WTC11 (cell line): ENCODE results near the gene IRS1. TPM values are rescaled to one million over a fixed set of nuclear protein-coding genes. Genes with fewer than 3 reads are reported as not detected.

ENCODE experiments used
- ATAC-seq: fragments of 200-7000 bp; cut with Tn5 transposase; 2 replicates; pipeline ENCODE4 v1.10.0; 2021; ENCODE audit warnings: mild to moderate bottlenecking, moderate library complexity
- CTCF ChIA-PET: fragments of 300-600 bp; sonication (Branson Sonifier 250); formaldehyde crosslinking; loops from one replicate; lab custom pipeline; 2021; ENCODE audit warnings: antibody characterized with exemption; lab: Charles Lee
- POLR2A ChIA-PET: fragments of 350-600 bp; sonication (Branson Sonifier 250); formaldehyde crosslinking; loops from one replicate; lab custom pipeline; 2021; ENCODE audit warnings: antibody characterized with exemption; lab: Charles Lee
- DNase-seq: peaks from one replicate; pipeline ENCODE4 v3.0.0; 2021; ENCODE audit warnings: low spot score
- H3K27ac Mint-ChIP-seq: 2 replicates; pipeline ENCODE4 v1.8.0; 2021; ENCODE audit warnings: mixed read lengths
- H3K27me3 Mint-ChIP-seq: 2 replicates; pipeline ENCODE4 v1.8.0; 2021; ENCODE audit warnings: low read depth, mild to moderate bottlenecking, moderate library complexity, mixed read lengths
- H3K36me3 Mint-ChIP-seq: 2 replicates; pipeline ENCODE4 v1.8.0; 2021; ENCODE audit warnings: mixed read lengths
- H3K4me1 Mint-ChIP-seq: 2 replicates; pipeline ENCODE4 v1.8.0; 2022; ENCODE audit warnings: mixed read lengths
- H3K4me3 Mint-ChIP-seq: 2 replicates; pipeline ENCODE4 v1.8.0; 2021; ENCODE audit warnings: mild to moderate bottlenecking, moderate library complexity, mixed read lengths
- H3K9me3 Mint-ChIP-seq: 2 replicates; pipeline ENCODE4 v1.8.0; 2021; ENCODE audit warnings: mixed read lengths
- ATF1 ChIP-seq: sonication (generic); formaldehyde crosslinking; IDR thresholded peaks from 2 replicates; pipeline ENCODE4 v1.8.1; 2023; ENCODE audit warnings: mild to moderate bottlenecking, moderate library complexity, missing genetic modification reagents
- CBFB ChIP-seq: sonication (generic); formaldehyde crosslinking; IDR thresholded peaks from 2 replicates; pipeline ENCODE4 v1.8.1; 2022; ENCODE audit warnings: mild to moderate bottlenecking, low read depth, missing genetic modification reagents
- MXD4 ChIP-seq: fragments of 250-450 bp; sonication (Bioruptor Pico); IDR thresholded peaks from 2 replicates; pipeline ENCODE4 v1.8.0; 2021; ENCODE audit warnings: mild to moderate bottlenecking, moderate library complexity, borderline replicate concordance
- NFATC4 ChIP-seq: fragments of 250-450 bp; sonication (Bioruptor Pico); IDR thresholded peaks from 2 replicates; pipeline ENCODE4 v1.9.0; 2021; ENCODE audit warnings: mild to moderate bottlenecking
- OVOL2 ChIP-seq: fragments of 250-450 bp; sonication (Bioruptor Pico); IDR thresholded peaks from 2 replicates; pipeline ENCODE4 v1.9.0; 2021; ENCODE audit warnings: mild to moderate bottlenecking, borderline replicate concordance
- RELA ChIP-seq: sonication (generic); formaldehyde crosslinking; IDR thresholded peaks from 2 replicates; pipeline ENCODE4 v1.8.1; 2022; ENCODE audit warnings: missing genetic modification reagents, mild to moderate bottlenecking, borderline replicate concordance
- SOX15 ChIP-seq: fragments of 250-450 bp; sonication (Bioruptor Pico); IDR thresholded peaks from 2 replicates; pipeline ENCODE4 v1.9.0; 2021; ENCODE audit warnings: mild to moderate bottlenecking
- TCF7 ChIP-seq: sonication (generic); formaldehyde crosslinking; IDR thresholded peaks from 2 replicates; pipeline ENCODE4 v1.8.0; 2022; ENCODE audit warnings: mild to moderate bottlenecking, low read depth, missing genetic modification reagents, moderate library complexity
- TP53 ChIP-seq: sonication (generic); formaldehyde crosslinking; IDR thresholded peaks from 2 replicates; pipeline ENCODE4 v1.8.1; 2023; ENCODE audit warnings: mild to moderate bottlenecking, missing genetic modification reagents
- ZNF138 ChIP-seq: sonication (generic); formaldehyde crosslinking; conservative IDR thresholded peaks from 2 replicates; pipeline ENCODE4 v1.8.1; 2022; ENCODE audit warnings: mild to moderate bottlenecking, moderate library complexity, missing genetic modification reagents
- ZNF423 ChIP-seq: fragments of 250-450 bp; sonication (Bioruptor Pico); IDR thresholded peaks from 2 replicates; pipeline ENCODE4 v2.1.2; 2022; ENCODE audit warnings: mild to moderate bottlenecking, moderate library complexity
- ZNF671 ChIP-seq: fragments of 250-450 bp; sonication (Bioruptor Pico); IDR thresholded peaks from 2 replicates; pipeline ENCODE4 v1.8.0; 2021; ENCODE audit warnings: mild to moderate bottlenecking
- total RNA-seq: library from RNA; stranded (reverse); gene quantifications from 3 replicates; pipeline ENCODE4 v1.2.3, GENCODE V29; 2021
- TF ChIP-seq, protein P1 (sequence below): fragments of 250-450 bp; sonication (Bioruptor Pico); IDR thresholded peaks from 2 replicates; pipeline ENCODE4 v2.1.2; 2022; ENCODE audit warnings: mild to moderate bottlenecking, moderate library complexity
- TF ChIP-seq, protein P2 (sequence below): sonication (generic); formaldehyde crosslinking; IDR thresholded peaks from 2 replicates; pipeline ENCODE4 v1.8.1; 2022; ENCODE audit warnings: low read depth, missing genetic modification reagents, borderline replicate concordance
- TF ChIP-seq, protein P3 (sequence below): sonication (generic); formaldehyde crosslinking; IDR thresholded peaks from 2 replicates; pipeline ENCODE4 v1.8.1; 2023; ENCODE audit warnings: mild to moderate bottlenecking, missing genetic modification reagents
- TF ChIP-seq, protein P4 (sequence below): sonication (generic); formaldehyde crosslinking; conservative IDR thresholded peaks from 2 replicates; pipeline ENCODE4 v1.8.1; 2023; ENCODE audit warnings: mild to moderate bottlenecking, low read depth, missing genetic modification reagents, moderate library complexity
- TF ChIP-seq, protein P5 (sequence below): sonication (generic); formaldehyde crosslinking; IDR thresholded peaks from 2 replicates; pipeline ENCODE4 v1.8.0; 2023; ENCODE audit warnings: mild to moderate bottlenecking, missing genetic modification reagents
- TF ChIP-seq, protein P6 (sequence below): sonication (generic); formaldehyde crosslinking; IDR thresholded peaks from 2 replicates; pipeline ENCODE4 v1.8.1; 2023; ENCODE audit warnings: mild to moderate bottlenecking, missing genetic modification reagents, moderate library complexity
- TF ChIP-seq, protein P7 (sequence below): sonication (generic); formaldehyde crosslinking; IDR thresholded peaks from 2 replicates; pipeline ENCODE4 v1.8.0; 2022; ENCODE audit warnings: mild to moderate bottlenecking, missing genetic modification reagents
- TF ChIP-seq, protein P8 (sequence below): sonication (generic); formaldehyde crosslinking; IDR thresholded peaks from 2 replicates; pipeline ENCODE4 v1.8.0; 2022; ENCODE audit warnings: missing genetic modification reagents

The IRS1 gene
- total RNA-seq, 1 experiment from 2014 or later = 22.9 TPM

DNA sequence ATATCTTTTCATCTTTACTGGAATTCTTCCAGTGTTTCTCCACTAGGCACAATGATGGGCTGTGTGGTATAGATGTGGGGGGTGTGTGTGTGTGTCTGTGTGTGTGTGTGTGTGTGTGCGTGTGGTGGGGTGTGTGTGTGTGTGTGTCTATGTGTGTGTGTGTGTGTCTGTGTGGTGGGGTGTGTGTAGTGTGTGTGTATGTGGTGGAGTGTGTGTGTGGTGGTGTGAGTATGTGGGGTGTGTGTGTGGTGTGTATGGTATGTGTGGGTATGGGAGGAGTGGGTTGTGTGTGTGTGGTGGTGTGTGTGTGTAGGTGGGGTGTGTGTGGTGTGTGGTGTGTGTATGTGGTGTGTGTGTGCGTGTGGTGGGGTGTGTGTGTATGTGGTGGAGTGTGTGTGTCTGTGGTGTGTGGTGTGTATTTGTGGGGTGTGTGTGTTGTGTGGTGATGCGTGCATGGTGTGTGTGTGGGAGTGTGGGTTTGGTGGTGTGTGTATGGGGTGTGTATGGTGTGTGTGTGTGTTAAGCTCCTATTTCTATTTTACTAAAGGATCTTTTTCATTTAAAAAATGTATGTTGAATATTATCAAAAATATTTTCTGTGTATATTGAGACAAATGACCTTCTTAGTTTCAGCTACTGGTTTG lies 84.2 kb downstream of the IRS1 start (continued):
- TF ChIP-seq, protein P1, sequence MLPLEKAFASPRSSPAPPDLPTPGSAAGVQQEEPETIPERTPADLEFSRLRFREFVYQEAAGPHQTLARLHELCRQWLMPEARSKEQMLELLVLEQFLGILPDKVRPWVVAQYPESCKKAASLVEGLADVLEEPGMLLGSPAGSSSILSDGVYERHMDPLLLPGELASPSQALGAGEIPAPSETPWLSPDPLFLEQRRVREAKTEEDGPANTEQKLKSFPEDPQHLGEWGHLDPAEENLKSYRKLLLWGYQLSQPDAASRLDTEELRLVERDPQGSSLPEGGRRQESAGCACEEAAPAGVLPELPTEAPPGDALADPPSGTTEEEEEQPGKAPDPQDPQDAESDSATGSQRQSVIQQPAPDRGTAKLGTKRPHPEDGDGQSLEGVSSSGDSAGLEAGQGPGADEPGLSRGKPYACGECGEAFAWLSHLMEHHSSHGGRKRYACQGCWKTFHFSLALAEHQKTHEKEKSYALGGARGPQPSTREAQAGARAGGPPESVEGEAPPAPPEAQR (CRISPR knock-in tag) = no peak
- TF ChIP-seq ATF1 = no peak
- TF ChIP-seq TP53 (CRISPR knock-in tag) = no peak
- TF ChIP-seq, protein P2, sequence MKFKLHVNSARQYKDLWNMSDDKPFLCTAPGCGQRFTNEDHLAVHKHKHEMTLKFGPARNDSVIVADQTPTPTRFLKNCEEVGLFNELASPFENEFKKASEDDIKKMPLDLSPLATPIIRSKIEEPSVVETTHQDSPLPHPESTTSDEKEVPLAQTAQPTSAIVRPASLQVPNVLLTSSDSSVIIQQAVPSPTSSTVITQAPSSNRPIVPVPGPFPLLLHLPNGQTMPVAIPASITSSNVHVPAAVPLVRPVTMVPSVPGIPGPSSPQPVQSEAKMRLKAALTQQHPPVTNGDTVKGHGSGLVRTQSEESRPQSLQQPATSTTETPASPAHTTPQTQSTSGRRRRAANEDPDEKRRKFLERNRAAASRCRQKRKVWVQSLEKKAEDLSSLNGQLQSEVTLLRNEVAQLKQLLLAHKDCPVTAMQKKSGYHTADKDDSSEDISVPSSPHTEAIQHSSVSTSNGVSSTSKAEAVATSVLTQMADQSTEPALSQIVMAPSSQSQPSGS (CRISPR knock-in tag) = no peak
- no peak for TF ChIP-seq RELA (CRISPR knock-in tag)
- TF ChIP-seq, protein P3, sequence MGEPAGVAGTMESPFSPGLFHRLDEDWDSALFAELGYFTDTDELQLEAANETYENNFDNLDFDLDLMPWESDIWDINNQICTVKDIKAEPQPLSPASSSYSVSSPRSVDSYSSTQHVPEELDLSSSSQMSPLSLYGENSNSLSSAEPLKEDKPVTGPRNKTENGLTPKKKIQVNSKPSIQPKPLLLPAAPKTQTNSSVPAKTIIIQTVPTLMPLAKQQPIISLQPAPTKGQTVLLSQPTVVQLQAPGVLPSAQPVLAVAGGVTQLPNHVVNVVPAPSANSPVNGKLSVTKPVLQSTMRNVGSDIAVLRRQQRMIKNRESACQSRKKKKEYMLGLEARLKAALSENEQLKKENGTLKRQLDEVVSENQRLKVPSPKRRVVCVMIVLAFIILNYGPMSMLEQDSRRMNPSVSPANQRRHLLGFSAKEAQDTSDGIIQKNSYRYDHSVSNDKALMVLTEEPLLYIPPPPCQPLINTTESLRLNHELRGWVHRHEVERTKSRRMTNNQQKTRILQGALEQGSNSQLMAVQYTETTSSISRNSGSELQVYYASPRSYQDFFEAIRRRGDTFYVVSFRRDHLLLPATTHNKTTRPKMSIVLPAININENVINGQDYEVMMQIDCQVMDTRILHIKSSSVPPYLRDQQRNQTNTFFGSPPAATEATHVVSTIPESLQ (CRISPR knock-in tag) = no peak
- TF ChIP-seq, protein P4, sequence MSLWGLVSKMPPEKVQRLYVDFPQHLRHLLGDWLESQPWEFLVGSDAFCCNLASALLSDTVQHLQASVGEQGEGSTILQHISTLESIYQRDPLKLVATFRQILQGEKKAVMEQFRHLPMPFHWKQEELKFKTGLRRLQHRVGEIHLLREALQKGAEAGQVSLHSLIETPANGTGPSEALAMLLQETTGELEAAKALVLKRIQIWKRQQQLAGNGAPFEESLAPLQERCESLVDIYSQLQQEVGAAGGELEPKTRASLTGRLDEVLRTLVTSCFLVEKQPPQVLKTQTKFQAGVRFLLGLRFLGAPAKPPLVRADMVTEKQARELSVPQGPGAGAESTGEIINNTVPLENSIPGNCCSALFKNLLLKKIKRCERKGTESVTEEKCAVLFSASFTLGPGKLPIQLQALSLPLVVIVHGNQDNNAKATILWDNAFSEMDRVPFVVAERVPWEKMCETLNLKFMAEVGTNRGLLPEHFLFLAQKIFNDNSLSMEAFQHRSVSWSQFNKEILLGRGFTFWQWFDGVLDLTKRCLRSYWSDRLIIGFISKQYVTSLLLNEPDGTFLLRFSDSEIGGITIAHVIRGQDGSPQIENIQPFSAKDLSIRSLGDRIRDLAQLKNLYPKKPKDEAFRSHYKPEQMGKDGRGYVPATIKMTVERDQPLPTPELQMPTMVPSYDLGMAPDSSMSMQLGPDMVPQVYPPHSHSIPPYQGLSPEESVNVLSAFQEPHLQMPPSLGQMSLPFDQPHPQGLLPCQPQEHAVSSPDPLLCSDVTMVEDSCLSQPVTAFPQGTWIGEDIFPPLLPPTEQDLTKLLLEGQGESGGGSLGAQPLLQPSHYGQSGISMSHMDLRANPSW (CRISPR knock-in tag) = no peak

DNA sequence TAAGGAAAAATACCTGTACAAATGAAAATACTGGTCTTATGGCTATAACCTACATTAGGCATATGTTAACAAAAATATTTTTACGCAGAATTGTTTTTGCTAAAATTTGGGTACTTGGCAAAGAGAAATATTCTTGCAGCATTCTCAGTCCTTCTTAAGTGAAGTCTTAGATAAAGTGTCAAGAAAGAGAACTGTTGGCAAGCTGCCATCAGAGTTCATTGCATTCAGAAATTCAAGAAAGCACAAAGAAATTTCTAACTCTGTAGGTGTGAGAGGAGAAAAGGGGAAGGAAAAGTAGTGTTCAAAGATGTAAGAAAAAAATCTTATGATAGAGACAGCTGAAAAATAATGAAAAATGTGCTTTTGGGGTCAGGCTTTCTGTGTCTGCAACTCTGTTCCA lies 86.7 kb downstream of the IRS1 start:
- CTCF ChIA-PET = no interaction called here
- Mint-ChIP-seq H3K4me3 (no peak overlapping the region), H3K27ac (no peak overlapping the region), H3K36me3 (no peaks in the 10 kb centered on the region), H3K4me1 (no peaks in the 10 kb centered on the region), H3K27me3 (no peaks in the 10 kb centered on the region), H3K9me3 (no peaks in the 10 kb centered on the region)
- DNase-seq = no peak
- ATAC-seq = no peak
- POLR2A ChIA-PET = no interaction called here
- TF ChIP-seq ZNF423 (CRISPR knock-in tag) (no peak), SOX15 (no peak), ZNF671 (CRISPR knock-in tag) (no peak), CBFB (CRISPR knock-in tag) (no peak), MXD4 (CRISPR knock-in tag) (no peak), OVOL2 (CRISPR knock-in tag) (no peak), TCF7 (CRISPR knock-in tag) (no peak), ZNF138 (CRISPR knock-in tag) (no peak), ATF1 (no peak), NFATC4 (no peak)
- TF ChIP-seq, protein P5, sequence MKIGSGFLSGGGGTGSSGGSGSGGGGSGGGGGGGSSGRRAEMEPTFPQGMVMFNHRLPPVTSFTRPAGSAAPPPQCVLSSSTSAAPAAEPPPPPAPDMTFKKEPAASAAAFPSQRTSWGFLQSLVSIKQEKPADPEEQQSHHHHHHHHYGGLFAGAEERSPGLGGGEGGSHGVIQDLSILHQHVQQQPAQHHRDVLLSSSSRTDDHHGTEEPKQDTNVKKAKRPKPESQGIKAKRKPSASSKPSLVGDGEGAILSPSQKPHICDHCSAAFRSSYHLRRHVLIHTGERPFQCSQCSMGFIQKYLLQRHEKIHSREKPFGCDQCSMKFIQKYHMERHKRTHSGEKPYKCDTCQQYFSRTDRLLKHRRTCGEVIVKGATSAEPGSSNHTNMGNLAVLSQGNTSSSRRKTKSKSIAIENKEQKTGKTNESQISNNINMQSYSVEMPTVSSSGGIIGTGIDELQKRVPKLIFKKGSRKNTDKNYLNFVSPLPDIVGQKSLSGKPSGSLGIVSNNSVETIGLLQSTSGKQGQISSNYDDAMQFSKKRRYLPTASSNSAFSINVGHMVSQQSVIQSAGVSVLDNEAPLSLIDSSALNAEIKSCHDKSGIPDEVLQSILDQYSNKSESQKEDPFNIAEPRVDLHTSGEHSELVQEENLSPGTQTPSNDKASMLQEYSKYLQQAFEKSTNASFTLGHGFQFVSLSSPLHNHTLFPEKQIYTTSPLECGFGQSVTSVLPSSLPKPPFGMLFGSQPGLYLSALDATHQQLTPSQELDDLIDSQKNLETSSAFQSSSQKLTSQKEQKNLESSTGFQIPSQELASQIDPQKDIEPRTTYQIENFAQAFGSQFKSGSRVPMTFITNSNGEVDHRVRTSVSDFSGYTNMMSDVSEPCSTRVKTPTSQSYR (CRISPR knock-in tag) = no peak
- TF ChIP-seq, protein P6, sequence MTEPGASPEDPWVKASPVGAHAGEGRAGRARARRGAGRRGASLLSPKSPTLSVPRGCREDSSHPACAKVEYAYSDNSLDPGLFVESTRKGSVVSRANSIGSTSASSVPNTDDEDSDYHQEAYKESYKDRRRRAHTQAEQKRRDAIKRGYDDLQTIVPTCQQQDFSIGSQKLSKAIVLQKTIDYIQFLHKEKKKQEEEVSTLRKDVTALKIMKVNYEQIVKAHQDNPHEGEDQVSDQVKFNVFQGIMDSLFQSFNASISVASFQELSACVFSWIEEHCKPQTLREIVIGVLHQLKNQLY = no peak
- TF ChIP-seq, protein P7, sequence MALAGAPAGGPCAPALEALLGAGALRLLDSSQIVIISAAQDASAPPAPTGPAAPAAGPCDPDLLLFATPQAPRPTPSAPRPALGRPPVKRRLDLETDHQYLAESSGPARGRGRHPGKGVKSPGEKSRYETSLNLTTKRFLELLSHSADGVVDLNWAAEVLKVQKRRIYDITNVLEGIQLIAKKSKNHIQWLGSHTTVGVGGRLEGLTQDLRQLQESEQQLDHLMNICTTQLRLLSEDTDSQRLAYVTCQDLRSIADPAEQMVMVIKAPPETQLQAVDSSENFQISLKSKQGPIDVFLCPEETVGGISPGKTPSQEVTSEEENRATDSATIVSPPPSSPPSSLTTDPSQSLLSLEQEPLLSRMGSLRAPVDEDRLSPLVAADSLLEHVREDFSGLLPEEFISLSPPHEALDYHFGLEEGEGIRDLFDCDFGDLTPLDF (CRISPR knock-in tag) = no peak
- TF ChIP-seq, protein P8, sequence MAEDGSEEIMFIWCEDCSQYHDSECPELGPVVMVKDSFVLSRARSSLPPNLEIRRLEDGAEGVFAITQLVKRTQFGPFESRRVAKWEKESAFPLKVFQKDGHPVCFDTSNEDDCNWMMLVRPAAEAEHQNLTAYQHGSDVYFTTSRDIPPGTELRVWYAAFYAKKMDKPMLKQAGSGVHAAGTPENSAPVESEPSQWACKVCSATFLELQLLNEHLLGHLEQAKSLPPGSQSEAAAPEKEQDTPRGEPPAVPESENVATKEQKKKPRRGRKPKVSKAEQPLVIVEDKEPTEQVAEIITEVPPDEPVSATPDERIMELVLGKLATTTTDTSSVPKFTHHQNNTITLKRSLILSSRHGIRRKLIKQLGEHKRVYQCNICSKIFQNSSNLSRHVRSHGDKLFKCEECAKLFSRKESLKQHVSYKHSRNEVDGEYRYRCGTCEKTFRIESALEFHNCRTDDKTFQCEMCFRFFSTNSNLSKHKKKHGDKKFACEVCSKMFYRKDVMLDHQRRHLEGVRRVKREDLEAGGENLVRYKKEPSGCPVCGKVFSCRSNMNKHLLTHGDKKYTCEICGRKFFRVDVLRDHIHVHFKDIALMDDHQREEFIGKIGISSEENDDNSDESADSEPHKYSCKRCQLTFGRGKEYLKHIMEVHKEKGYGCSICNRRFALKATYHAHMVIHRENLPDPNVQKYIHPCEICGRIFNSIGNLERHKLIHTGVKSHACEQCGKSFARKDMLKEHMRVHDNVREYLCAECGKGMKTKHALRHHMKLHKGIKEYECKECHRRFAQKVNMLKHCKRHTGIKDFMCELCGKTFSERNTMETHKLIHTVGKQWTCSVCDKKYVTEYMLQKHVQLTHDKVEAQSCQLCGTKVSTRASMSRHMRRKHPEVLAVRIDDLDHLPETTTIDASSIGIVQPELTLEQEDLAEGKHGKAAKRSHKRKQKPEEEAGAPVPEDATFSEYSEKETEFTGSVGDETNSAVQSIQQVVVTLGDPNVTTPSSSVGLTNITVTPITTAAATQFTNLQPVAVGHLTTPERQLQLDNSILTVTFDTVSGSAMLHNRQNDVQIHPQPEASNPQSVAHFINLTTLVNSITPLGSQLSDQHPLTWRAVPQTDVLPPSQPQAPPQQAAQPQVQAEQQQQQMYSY (CRISPR knock-in tag) = no peak
- TF ChIP-seq, all 79 proteins: peak for 0
